Sigmoid colon (tissue), 7 donors: ENCODE results near the gene SAFB. TPM values are rescaled to one million over a fixed set of nuclear protein-coding genes. Genes with fewer than 3 reads are reported as not detected.
"Not testable (repeated sequence)": the region's sequence is repeated elsewhere in the genome, so short reads cannot be mapped to it uniquely, and the experiment has no call there.

Source experiments
- DNase-seq: peaks from one replicate; pipeline ENCODE4 v3.0.0-alpha.2; 2019
- H3K27ac ChIP-seq, 4 donors: fragments of 200-600 bp; sonication (generic); one replicate each; pipeline ENCODE4 v1.5.1; 2016 to 2019; ENCODE audit warnings: mild to moderate bottlenecking in 1 of 4
- H3K27me3 ChIP-seq, 3 donors: fragments of 200-600 bp; sonication (generic); one replicate each; pipeline ENCODE4 v1.5.1; 2019; ENCODE audit warnings: mild to moderate bottlenecking in 1 of 3
- H3K36me3 ChIP-seq, 4 donors: fragments of 200-600 bp; sonication (generic); one replicate each; pipeline ENCODE4 v1.5.1; 2016 to 2019
- H3K4me1 ChIP-seq, 4 donors: fragments of 200-600 bp; sonication (generic); one replicate each; pipeline ENCODE4 v1.5.1; 2017 to 2019
- H3K4me3 ChIP-seq, 4 donors: fragments of 200-600 bp; sonication (generic); one replicate each; pipeline ENCODE4 v1.5.1; 2017 to 2019; ENCODE audit warnings: mild to moderate bottlenecking in 2 of 4, moderate library complexity in 1 of 4
- H3K9me3 ChIP-seq, 4 donors: fragments of 200-600 bp in 3 of 4; sonication (generic) in 3 of 4; one replicate each; pipeline versions ENCODE4 v1.5.1 to v1.6.1; 2013 to 2019
- CTCF ChIP-seq, 4 experiments: fragments of 450-650 bp in 3 of 4; fragments of 200-600 bp in 1 of 4; IDR thresholded peaks; one replicate each; pipeline ENCODE4 v1.5.1; 2016 to 2019; ENCODE audit warnings: antibody characterized with exemption in 4 of 4, mild to moderate bottlenecking in 3 of 4, moderate library complexity in 2 of 4
- EP300 ChIP-seq, 4 donors: sonication (generic); formaldehyde crosslinking; IDR thresholded peaks; one replicate each; pipeline ENCODE4 v1.6.1; 2017; ENCODE audit warnings: antibody characterized with exemption in 4 of 4
- POLR2A ChIP-seq, 2 donors: fragments of 450-650 bp; IDR thresholded peaks; one replicate each; pipeline ENCODE4 v1.6.1; 2016; ENCODE audit warnings: antibody characterized with exemption in 2 of 2, mild to moderate bottlenecking in 2 of 2, moderate library complexity in 2 of 2
- POLR2AphosphoS5 ChIP-seq, 4 donors: sonication (generic); formaldehyde crosslinking; IDR thresholded peaks; one replicate each; pipeline ENCODE4 v1.6.1; 2017; ENCODE audit warnings: antibody characterized with exemption in 4 of 4
- WGBS, 2 donors: extraction: QIAGEN DNeasy Blood & Tissue Kit; methylation state at CpG; one replicate each; pipeline ENCODE4 v1.1.7; 2013; 5-methylcytosine and 5-hydroxymethylcytosine counted together
- intact Hi-C: fragments of 100-400 bp; cut with DNase I; formaldehyde crosslinking; loops from one replicate; pipeline ENCODE4 v1.15.1; 2023
- polyA plus RNA-seq, 3 donors: library from polyadenylated mRNA; stranded (reverse); fragments of 200-250 nt; gene quantifications; one replicate each; pipeline ENCODE4 v1.2.3, GENCODE V29; 2013
- total RNA-seq, 4 donors: library from RNA; depleted of rRNA; stranded (reverse); fragments of >200 nt; gene quantifications; one replicate each; pipeline ENCODE4 v1.1.0, GENCODE V29; 2016
- donor health status: healthy with polysubstance abuse.
- donor health status: Bipolar disorder and iron deficiency.
- donor health status: healthy.

Gene SAFB
- total and polyA plus RNA-seq, 7 donors: 25.7 to 75.9 (median 54.6) TPM

GRCh38 chr19:5687360-5688198, 64.7 kb downstream of the SAFB start:
- H3K4me1 ChIP-seq: peaks cover 0 to 38% (median 33%) of the 10 kb centered on the region in 4 donors
- WGBS, 2 donors: 56 to 66% methylated on average over 76 of the region's 76 CpGs
- peak overlapping the region; percentile 42 to 65 (median 52) for H3K4me3 ChIP-seq
- peaks cover 0 to 10% (median 10%) of the 10 kb centered on the region in 4 donors for H3K36me3 ChIP-seq
- no peak for TF ChIP-seq EP300 (IDR thresholded peaks at IDR 0.05)
- no peak for TF ChIP-seq POLR2A (IDR thresholded peaks at IDR 0.05)
- no peak for TF ChIP-seq POLR2AphosphoS5 (IDR thresholded peaks at IDR 0.05)
- TF ChIP-seq CTCF (IDR thresholded peaks at IDR 0.05): peak in 3 of 4 experiments; percentile 2 to 65 (median 9)
- H3K9me3 ChIP-seq: no peaks in the 10 kb centered on the region
- intact Hi-C loops: no loop called here
- no peaks in the 10 kb centered on the region for H3K27me3 ChIP-seq
- DNase-seq: peak; percentile 66
- H3K27ac ChIP-seq: peak overlapping the region; percentile 71 to 93 (median 84)

GRCh38 chr19:5688262-5688881, 65.5 kb downstream of the SAFB start:
- H3K4me3 ChIP-seq, H3K27me3 ChIP-seq, intact Hi-C loops, H3K27ac ChIP-seq, H3K9me3 ChIP-seq: not testable (repeated sequence)
- Histone ChIP-seq H3K36me3 (peaks cover 6 to 18% (median 18%) of the 10 kb centered on the region in 4 donors), H3K4me1 (peaks cover 0 to 46% (median 37%) of the 10 kb centered on the region in 4 donors)
- 94 to 96% methylated on average over 13 of the region's 13 CpGs for WGBS, 2 donors
- peak; percentile 67 for DNase-seq

- peaks cover 0 to 46% (median 37%) of the 10 kb centered on the region in 4 donors for H3K4me1 ChIP-seq
- DNase-seq: peak; percentile 99
- H3K36me3 ChIP-seq: peaks cover 16 to 38% (median 36%) of the 10 kb centered on the region in 4 donors
- peak within 1 kb of the TSS; percentile 89 to 96 (median 91) for H3K27ac ChIP-seq
- 0 to 1% methylated on average over 73 of the region's 73 CpGs for WGBS, 2 donors
- H3K27me3 ChIP-seq: no peaks in the 10 kb centered on the region
- TF ChIP-seq CTCF (IDR thresholded peaks at IDR 0.05) (peak; percentile 94 to 97 (median 97)), POLR2AphosphoS5 (IDR thresholded peaks at IDR 0.05) (peak; percentile 97 to 98 (median 98)), POLR2A (IDR thresholded peaks at IDR 0.05) (peak; percentile 90 to 93), EP300 (IDR thresholded peaks at IDR 0.05) (no peak)
- H3K4me3 ChIP-seq: peak within 1 kb of the TSS; percentile 61 to 85 (median 67)
- intact Hi-C loops: loop anchor here (2.0 to 5.0 kb wide), 3 partner anchors 30 to 212 kb away; partner anchors contain the start of genes CATSPERD, LONP1, NDUFA11 and SAFB
- H3K9me3 ChIP-seq: no peaks in the 10 kb centered on the region
Observed at GRCh38 chr19:5690125-5690954, 67.5 kb downstream of the SAFB start, which contains the start of gene RPL36. RPL36 (plus strand) TSS chr19:5690295; CDS start chr19:5690508, 213 bp downstream.

GRCh38 chr19:5690955-5691821, 68.3 kb downstream of the SAFB start:
- peak in 3 of 4 donors; percentile 28 to 46 (median 43) for TF ChIP-seq POLR2AphosphoS5 (IDR thresholded peaks at IDR 0.05)
- TF ChIP-seq CTCF (IDR thresholded peaks at IDR 0.05): no peak
- Histone ChIP-seq H3K4me3 (peak overlapping the region; percentile 61 to 85 (median 67)), H3K36me3 (peaks cover 16 to 46% (median 44%) of the 10 kb centered on the region in 4 donors), H3K4me1 (peaks cover 0 to 44% (median 35%) of the 10 kb centered on the region in 4 donors), H3K27ac (peak overlapping the region; percentile 89 to 96 (median 91)), H3K9me3 (no peaks in the 10 kb centered on the region), H3K27me3 (no peaks in the 10 kb centered on the region)
- intact Hi-C loops: loop anchor here (2.0 to 5.0 kb wide), 3 partner anchors 30 to 211 kb away; partner anchors contain the start of genes CATSPERD, LONP1, NDUFA11 and SAFB
- peak; percentile 89 for DNase-seq
- 1 to 4% methylated on average over 54 of the region's 54 CpGs for WGBS, 2 donors
